GM18867 (cell line): ENCODE data around the gene BCL2L12.
A peak's percentile ranks its signal among the peaks of the same experiment; 100 is the strongest.

Source experiments
- ATAC-seq: cut with Tn5 transposase; IDR thresholded peaks from one replicate; pipeline ENCODE4 v1.9.1; 2021; ENCODE audit warnings: mild to moderate bottlenecking, moderate library complexity; ENCODE audit not compliant: unreplicated experiment

Gene BCL2L12

GRCh38 chr19:49662011-49662410 is 3.7 kb upstream of the BCL2L12 start:
- no peak for ATAC-seq

- ATAC-seq, result no peak
These were observed 2.5 kb upstream of the BCL2L12 start for GRCh38 chr19:49663224-49663623.

- ATAC-seq, result peak; percentile 33
These were observed 1.3 kb upstream of the BCL2L12 start for GRCh38 chr19:49664171-49665035.

GRCh38 chr19:49665036-49665350 is 740 bp upstream of the BCL2L12 start:
- ATAC-seq, result no peak

GRCh38 chr19:49666120-49666444 is 349 bp downstream of the BCL2L12 start:
- ATAC-seq, result no peak

GRCh38 chr19:49667473-49667872 is 1.7 kb downstream of the BCL2L12 start:
- no peak for ATAC-seq

GRCh38 chr19:49669516-49669915 is 3.8 kb downstream of the BCL2L12 start:
- ATAC-seq, result no peak

- no peak for ATAC-seq
These were observed 6.6 kb downstream of the BCL2L12 start for GRCh38 chr19:49672131-49672919.

- peak; percentile 27 for ATAC-seq
These were observed 10.5 kb downstream of the BCL2L12 start for GRCh38 chr19:49676136-49676783.

- ATAC-seq, result peak; percentile 70
These were observed 11.1 kb downstream of the BCL2L12 start for GRCh38 chr19:49676784-49677230.

- ATAC-seq, result no peak
These were observed 11.6 kb downstream of the BCL2L12 start, which contains the start of gene PRMT1 for GRCh38 chr19:49677231-49677900. Gene PRMT1, plus strand, starts transcription at chr19:49677271. Its CDS starts 10 bp downstream, at chr19:49677281.

- no peak for ATAC-seq
These were observed 12.4 kb downstream of the BCL2L12 start for GRCh38 chr19:49677901-49678674.

GRCh38 chr19:49678985-49679770 is 13.4 kb downstream of the BCL2L12 start:
- no peak for ATAC-seq

- ATAC-seq, result no peak
These were observed 14.2 kb downstream of the BCL2L12 start for GRCh38 chr19:49679771-49680413.

- no peak for ATAC-seq
These were observed 15.0 kb downstream of the BCL2L12 start for GRCh38 chr19:49680421-49681351.

GRCh38 chr19:49681830-49682229 is 16.1 kb downstream of the BCL2L12 start:
- ATAC-seq, result no peak

- ATAC-seq, result no peak
These were observed 16.5 kb downstream of the BCL2L12 start for GRCh38 chr19:49682274-49682673.

GRCh38 chr19:49683814-49684250 is 18.1 kb downstream of the BCL2L12 start:
- ATAC-seq, result no peak
